ENCODE measurements around the gene IREB2.

IREB2 gene

DNA sequence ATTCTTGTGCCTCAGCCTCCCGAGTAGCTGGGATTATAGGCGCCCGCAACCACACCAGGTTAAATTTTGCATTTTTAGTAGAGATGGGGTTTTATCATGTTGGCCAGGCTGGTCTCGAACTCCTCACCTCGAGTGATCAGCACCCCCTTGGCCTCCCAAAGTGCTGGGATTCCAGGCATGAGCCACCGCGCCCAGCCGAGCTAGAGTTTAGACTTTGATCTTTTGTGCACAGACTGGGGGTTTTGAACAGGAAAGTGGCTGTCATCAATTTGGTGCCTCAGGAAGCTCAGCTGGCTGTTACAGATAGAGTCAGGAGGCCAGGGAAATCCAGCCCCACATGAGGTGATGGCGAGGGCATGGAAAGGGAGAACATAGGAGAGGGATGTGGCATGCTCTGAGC lies 19.3 kb upstream of the IREB2 start:
- H3K23ac ChIP-seq (ENCODE audit: low read depth, low read length, poor library complexity): no peak overlapping the region
- no peak for DNase-seq (ENCODE audit: low spot score)
- H4K91ac ChIP-seq (ENCODE audit: low read depth, low read length, poor library complexity): no peak overlapping the region
- H3K18ac ChIP-seq (ENCODE audit: low read length): no peak overlapping the region
- H2BK5ac ChIP-seq (ENCODE audit: low read length): no peak overlapping the region
- peaks cover 0 to 11% of the 10 kb centered on the region in 2 donors for H3K9me3 ChIP-seq (replicated peaks in 1 of 2; ENCODE audit: control insufficient read depth in 2 of 2, insufficient read depth in 1 of 2, low read depth in 1 of 2, low read length in 2 of 2)
- H2BK12ac ChIP-seq (ENCODE audit: low read length): no peak overlapping the region
- no peaks in the 10 kb centered on the region for H3K27me3 ChIP-seq (ENCODE audit: control insufficient read depth in 3 of 3, insufficient read depth in 3 of 3, low read depth in 1 of 3, low read length in 3 of 3)
- WGBS, 2 donors (ENCODE audit: extremely low coverage in 2 of 2, insufficient read length in 2 of 2, insufficient replicate concordance in 1 of 2): no CpG with 5 or more reads among the region's 9 CpGs
- no peak overlapping the region for H3K4me2 ChIP-seq (ENCODE audit: insufficient read depth, low read length, poor library complexity, severe bottlenecking)
- no peak overlapping the region for H2AFZ ChIP-seq (ENCODE audit: low read length)
- H2AK5ac ChIP-seq (ENCODE audit: low read depth, low read length): no peak overlapping the region
- H2BK15ac ChIP-seq (ENCODE audit: low read length): no peak overlapping the region
- no peaks in the 10 kb centered on the region for H3K36me3 ChIP-seq (replicated peaks in 1 of 2; ENCODE audit: control insufficient read depth in 2 of 2, insufficient read depth in 2 of 2, low read length in 2 of 2)
- no peaks in the 10 kb centered on the region for H3K79me1 ChIP-seq (ENCODE audit: low read depth, low read length)
- no peak overlapping the region for H3K27ac ChIP-seq (replicated peaks; ENCODE audit: low read length)
- no peak overlapping the region for H2BK120ac ChIP-seq (ENCODE audit: low read depth, low read length)
- H3K14ac ChIP-seq (ENCODE audit: low read length): no peak overlapping the region
- no peak overlapping the region for H4K8ac ChIP-seq (ENCODE audit: low read depth, low read length)
- H3K4me1 ChIP-seq (ENCODE audit: control insufficient read depth in 2 of 2, insufficient read depth in 1 of 2, low read depth in 1 of 2, low read length in 2 of 2): peaks cover 0 to 8% of the 10 kb centered on the region in 2 donors
- H3K9ac ChIP-seq (ENCODE audit: low read depth, low read length, poor library complexity): no peak overlapping the region
- H3K4ac ChIP-seq (ENCODE audit: low read length): no peak overlapping the region
- no peak overlapping the region for H3K4me3 ChIP-seq (ENCODE audit: low read length in 2 of 2)

DNA sequence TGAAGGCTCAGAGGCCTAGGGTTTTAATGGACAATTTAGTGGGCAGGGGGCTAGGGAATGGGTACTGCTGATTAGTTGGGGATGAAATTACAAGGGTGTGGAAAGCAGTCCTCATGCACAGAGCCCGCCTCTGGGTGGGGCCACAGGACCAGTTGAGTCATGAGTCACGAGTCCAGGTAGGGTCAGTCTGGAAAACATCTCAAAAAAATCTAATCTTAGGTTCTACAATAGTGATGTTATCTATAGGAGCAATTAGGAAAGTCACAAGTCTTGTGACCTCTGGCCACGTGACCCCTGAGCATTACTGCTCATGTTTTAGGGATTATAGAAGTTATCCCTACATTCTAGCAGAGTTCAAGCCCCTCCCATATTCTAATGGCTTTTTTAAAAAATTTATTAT lies 18.6 kb upstream of the IREB2 start:
- Histone ChIP-seq H3K27me3 (ENCODE audit: control insufficient read depth in 3 of 3, insufficient read depth in 3 of 3, low read depth in 1 of 3, low read length in 3 of 3) (no peaks in the 10 kb centered on the region), H3K4ac (ENCODE audit: low read length) (no peak overlapping the region), H2BK5ac (ENCODE audit: low read length) (no peak overlapping the region), H4K91ac (ENCODE audit: low read depth, low read length, poor library complexity) (no peak overlapping the region), H3K79me1 (ENCODE audit: low read depth, low read length) (no peaks in the 10 kb centered on the region), H3K9ac (ENCODE audit: low read depth, low read length, poor library complexity) (no peak overlapping the region), H3K27ac (replicated peaks; ENCODE audit: low read length) (no peak overlapping the region), H2BK12ac (ENCODE audit: low read length) (no peak overlapping the region), H2AK5ac (ENCODE audit: low read depth, low read length) (no peak overlapping the region), H3K14ac (ENCODE audit: low read length) (no peak overlapping the region), H3K4me2 (ENCODE audit: insufficient read depth, low read length, poor library complexity, severe bottlenecking) (no peak overlapping the region), H2BK15ac (ENCODE audit: low read length) (no peak overlapping the region), H2AFZ (ENCODE audit: low read length) (no peak overlapping the region), H3K4me1 (ENCODE audit: control insufficient read depth in 2 of 2, insufficient read depth in 1 of 2, low read depth in 1 of 2, low read length in 2 of 2) (peaks cover 0 to 8% of the 10 kb centered on the region in 2 donors), H3K36me3 (replicated peaks in 1 of 2; ENCODE audit: control insufficient read depth in 2 of 2, insufficient read depth in 2 of 2, low read length in 2 of 2) (no peaks in the 10 kb centered on the region), H2BK120ac (ENCODE audit: low read depth, low read length) (no peak overlapping the region), H3K18ac (ENCODE audit: low read length) (no peak overlapping the region), H3K4me3 (ENCODE audit: low read length in 2 of 2) (no peak overlapping the region), H3K9me3 (replicated peaks in 1 of 2; ENCODE audit: control insufficient read depth in 2 of 2, insufficient read depth in 1 of 2, low read depth in 1 of 2, low read length in 2 of 2) (peaks cover 0 to 11% of the 10 kb centered on the region in 2 donors), H4K8ac (ENCODE audit: low read depth, low read length) (no peak overlapping the region), H3K23ac (ENCODE audit: low read depth, low read length, poor library complexity) (no peak overlapping the region)
- DNase-seq (ENCODE audit: low spot score): no peak
- no CpG with 5 or more reads among the region's 3 CpGs for WGBS, 2 donors (ENCODE audit: extremely low coverage in 2 of 2, insufficient read length in 2 of 2, insufficient replicate concordance in 1 of 2)

DNA sequence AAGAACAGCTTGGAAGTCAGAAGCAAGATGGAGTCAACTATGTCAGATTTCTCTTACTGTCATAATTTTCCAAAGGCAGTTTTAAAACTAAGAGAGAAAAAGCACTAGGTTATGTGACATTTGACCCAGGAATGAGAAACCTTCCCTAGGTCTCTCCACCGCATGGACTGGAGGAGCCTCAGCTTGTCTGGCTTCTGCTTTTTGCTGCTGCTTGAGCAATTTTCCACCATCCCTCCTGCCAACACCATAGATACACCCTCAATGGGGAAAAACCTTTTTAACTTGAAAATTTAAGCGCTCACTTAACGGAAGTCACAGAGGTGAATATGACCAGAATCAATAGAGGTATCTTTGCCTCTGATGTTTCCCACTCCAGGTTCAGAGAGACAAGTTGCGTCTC lies 17.8 kb upstream of the IREB2 start:
- Histone ChIP-seq H3K4me2 (ENCODE audit: insufficient read depth, low read length, poor library complexity, severe bottlenecking) (no peak overlapping the region), H3K23ac (ENCODE audit: low read depth, low read length, poor library complexity) (no peak overlapping the region), H2AFZ (ENCODE audit: low read length) (no peak overlapping the region), H3K27ac (replicated peaks; ENCODE audit: low read length) (no peak overlapping the region), H3K4me1 (ENCODE audit: control insufficient read depth in 2 of 2, insufficient read depth in 1 of 2, low read depth in 1 of 2, low read length in 2 of 2) (peaks cover 0 to 8% of the 10 kb centered on the region in 2 donors), H3K79me1 (ENCODE audit: low read depth, low read length) (no peaks in the 10 kb centered on the region), H2BK12ac (ENCODE audit: low read length) (no peak overlapping the region), H3K9ac (ENCODE audit: low read depth, low read length, poor library complexity) (no peak overlapping the region), H3K4me3 (ENCODE audit: low read length in 2 of 2) (no peak overlapping the region), H2BK5ac (ENCODE audit: low read length) (no peak overlapping the region), H3K27me3 (ENCODE audit: control insufficient read depth in 3 of 3, insufficient read depth in 3 of 3, low read depth in 1 of 3, low read length in 3 of 3) (no peaks in the 10 kb centered on the region), H2AK5ac (ENCODE audit: low read depth, low read length) (no peak overlapping the region), H2BK15ac (ENCODE audit: low read length) (no peak overlapping the region), H4K8ac (ENCODE audit: low read depth, low read length) (no peak overlapping the region), H3K36me3 (replicated peaks in 1 of 2; ENCODE audit: control insufficient read depth in 2 of 2, insufficient read depth in 2 of 2, low read length in 2 of 2) (no peaks in the 10 kb centered on the region), H3K18ac (ENCODE audit: low read length) (no peak overlapping the region), H4K91ac (ENCODE audit: low read depth, low read length, poor library complexity) (no peak overlapping the region), H3K9me3 (replicated peaks in 1 of 2; ENCODE audit: control insufficient read depth in 2 of 2, insufficient read depth in 1 of 2, low read depth in 1 of 2, low read length in 2 of 2) (peaks cover 0 to 11% of the 10 kb centered on the region in 2 donors), H3K14ac (ENCODE audit: low read length) (no peak overlapping the region), H3K4ac (ENCODE audit: low read length) (no peak overlapping the region), H2BK120ac (ENCODE audit: low read depth, low read length) (no peak overlapping the region)
- no CpG with 5 or more reads among the region's 4 CpGs for WGBS, 2 donors (ENCODE audit: extremely low coverage in 2 of 2, insufficient read length in 2 of 2, insufficient replicate concordance in 1 of 2)
- no peak for DNase-seq (ENCODE audit: low spot score)

DNA sequence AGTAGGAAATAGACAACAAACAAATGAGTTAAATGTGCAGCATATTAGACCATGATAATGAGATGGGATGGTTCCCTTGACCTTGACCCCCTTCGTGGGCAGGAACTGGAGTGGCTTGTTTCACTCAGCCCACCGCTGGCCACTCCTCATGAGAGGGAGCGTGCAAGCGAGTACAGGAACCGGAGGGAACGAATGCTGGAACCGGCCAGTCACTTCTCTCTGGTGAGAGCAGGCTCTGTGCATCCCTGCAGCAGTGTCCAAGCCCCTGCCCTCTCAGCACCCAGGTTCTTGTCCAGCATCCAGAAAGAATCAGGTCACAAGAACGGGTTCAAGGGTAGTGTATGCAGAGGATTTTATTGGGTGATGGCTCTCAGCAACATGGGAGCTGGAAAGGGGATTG lies 17.2 kb upstream of the IREB2 start:
- peak overlapping the region; percentile 6 for H2AFZ ChIP-seq (ENCODE audit: low read length)
- H3K14ac ChIP-seq (ENCODE audit: low read length): no peak overlapping the region
- no peak overlapping the region for H2BK5ac ChIP-seq (ENCODE audit: low read length)
- DNase-seq (ENCODE audit: low spot score): no peak
- no peak overlapping the region for H2BK12ac ChIP-seq (ENCODE audit: low read length)
- H3K4me1 ChIP-seq (ENCODE audit: control insufficient read depth in 2 of 2, insufficient read depth in 1 of 2, low read depth in 1 of 2, low read length in 2 of 2): peaks cover 0 to 8% of the 10 kb centered on the region in 2 donors
- no peak overlapping the region for H3K4ac ChIP-seq (ENCODE audit: low read length)
- H3K23ac ChIP-seq (ENCODE audit: low read depth, low read length, poor library complexity): no peak overlapping the region
- H3K27me3 ChIP-seq (ENCODE audit: control insufficient read depth in 3 of 3, insufficient read depth in 3 of 3, low read depth in 1 of 3, low read length in 3 of 3): no peaks in the 10 kb centered on the region
- peak overlapping the region; percentile 61 for H3K9ac ChIP-seq (ENCODE audit: low read depth, low read length, poor library complexity)
- no peak overlapping the region for H3K4me2 ChIP-seq (ENCODE audit: insufficient read depth, low read length, poor library complexity, severe bottlenecking)
- no peak overlapping the region for H4K91ac ChIP-seq (ENCODE audit: low read depth, low read length, poor library complexity)
- H2BK15ac ChIP-seq (ENCODE audit: low read length): no peak overlapping the region
- H3K18ac ChIP-seq (ENCODE audit: low read length): no peak overlapping the region
- no peaks in the 10 kb centered on the region for H3K36me3 ChIP-seq (replicated peaks in 1 of 2; ENCODE audit: control insufficient read depth in 2 of 2, insufficient read depth in 2 of 2, low read length in 2 of 2)
- H2BK120ac ChIP-seq (ENCODE audit: low read depth, low read length): no peak overlapping the region
- H2AK5ac ChIP-seq (ENCODE audit: low read depth, low read length): no peak overlapping the region
- H4K8ac ChIP-seq (ENCODE audit: low read depth, low read length): no peak overlapping the region
- H3K27ac ChIP-seq (replicated peaks; ENCODE audit: low read length): no peak overlapping the region
- no peak overlapping the region for H3K4me3 ChIP-seq (ENCODE audit: low read length in 2 of 2)
- H3K9me3 ChIP-seq (replicated peaks in 1 of 2; ENCODE audit: control insufficient read depth in 2 of 2, insufficient read depth in 1 of 2, low read depth in 1 of 2, low read length in 2 of 2): peaks cover 0 to 11% of the 10 kb centered on the region in 2 donors
- H3K79me1 ChIP-seq (ENCODE audit: low read depth, low read length): no peaks in the 10 kb centered on the region
- no CpG with 5 or more reads among the region's 8 CpGs for WGBS, 2 donors (ENCODE audit: extremely low coverage in 2 of 2, insufficient read length in 2 of 2, insufficient replicate concordance in 1 of 2)

All from neuronal stem cell (in vitro differentiated cells).